Large intestine (tissue), 1 donor: ENCODE measurements around the gene NEK6. TPM values are rescaled to one million over a fixed set of nuclear protein-coding genes. Genes with fewer than 3 reads are reported as not detected.

ENCODE experiments used
- polyA plus RNA-seq: library from polyadenylated mRNA; unstranded; fragments of 120-200 nt; gene quantifications from one replicate; pipeline ENCODE4 v1.2.1, GENCODE V29; 2013

NEK6 gene
- polyA plus RNA-seq, 1 donor: 28.2 TPM

Other genes with a start within 250 kb of the NEK6 start
- gene LHX2, start 246.2 kb upstream of the NEK6 start, polyA plus RNA-seq: 0.12 TPM
- 148 TPM for gene PSMB7, start 157.5 kb downstream of the NEK6 start, polyA plus RNA-seq
- gene ADGRD2, start 192.5 kb downstream of the NEK6 start, polyA plus RNA-seq: not detected
- 0.09 TPM for gene NR5A1, start 249.4 kb downstream of the NEK6 start, polyA plus RNA-seq